ENCODE results near the gene CYFIP2.

DNA sequence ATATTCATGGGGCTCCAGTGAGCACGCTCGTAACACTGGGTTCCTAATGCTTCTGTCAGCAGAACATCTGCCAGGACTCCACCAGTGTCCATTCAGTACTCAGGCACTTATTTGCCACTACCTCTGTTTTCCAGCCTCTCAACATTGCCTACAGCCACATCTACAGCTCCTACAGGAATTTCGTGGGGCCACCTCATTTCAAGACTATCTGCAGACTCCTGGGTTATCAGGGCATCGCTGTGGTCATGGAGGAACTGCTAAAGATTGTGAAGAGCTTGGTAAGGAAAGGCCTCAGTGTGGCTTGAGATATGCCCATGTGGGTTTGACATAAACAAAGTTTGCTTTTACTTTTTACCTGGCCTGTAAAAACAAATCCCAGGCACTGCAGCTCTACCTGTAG lies 92.9 kb downstream of the CYFIP2 start:
- TF ChIP-seq, protein P1, sequence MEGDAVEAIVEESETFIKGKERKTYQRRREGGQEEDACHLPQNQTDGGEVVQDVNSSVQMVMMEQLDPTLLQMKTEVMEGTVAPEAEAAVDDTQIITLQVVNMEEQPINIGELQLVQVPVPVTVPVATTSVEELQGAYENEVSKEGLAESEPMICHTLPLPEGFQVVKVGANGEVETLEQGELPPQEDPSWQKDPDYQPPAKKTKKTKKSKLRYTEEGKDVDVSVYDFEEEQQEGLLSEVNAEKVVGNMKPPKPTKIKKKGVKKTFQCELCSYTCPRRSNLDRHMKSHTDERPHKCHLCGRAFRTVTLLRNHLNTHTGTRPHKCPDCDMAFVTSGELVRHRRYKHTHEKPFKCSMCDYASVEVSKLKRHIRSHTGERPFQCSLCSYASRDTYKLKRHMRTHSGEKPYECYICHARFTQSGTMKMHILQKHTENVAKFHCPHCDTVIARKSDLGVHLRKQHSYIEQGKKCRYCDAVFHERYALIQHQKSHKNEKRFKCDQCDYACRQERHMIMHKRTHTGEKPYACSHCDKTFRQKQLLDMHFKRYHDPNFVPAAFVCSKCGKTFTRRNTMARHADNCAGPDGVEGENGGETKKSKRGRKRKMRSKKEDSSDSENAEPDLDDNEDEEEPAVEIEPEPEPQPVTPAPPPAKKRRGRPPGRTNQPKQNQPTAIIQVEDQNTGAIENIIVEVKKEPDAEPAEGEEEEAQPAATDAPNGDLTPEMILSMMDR (IDR thresholded peaks at IDR 0.05): no peak
- TF ChIP-seq POLR2A (IDR thresholded peaks at IDR 0.05): no peak
